Endothelial cell of umbilical vein (primary cell): ENCODE measurements around the gene CASP9. TPM values are rescaled to one million over a fixed set of nuclear protein-coding genes. Genes with fewer than 3 reads are reported as not detected.

Experiments used
- BruUV-seq: library from RNA; stranded (reverse); fragments of 400-500 nt; replicated peaks from 2 replicates; lab custom pipeline; 2021; lab: Mats Ljungman, UMichigan
- CTCF ChIA-PET: fragments of 300-600, 350-600 bp; sonication (Branson Sonifier 250); formaldehyde crosslinking; loops from one replicate; lab custom pipeline; 2021; ENCODE audit warnings: antibody characterized with exemption, inconsistent platforms; lab: Charles Lee
- POLR2A ChIA-PET: fragments of 300-600, 350-600 bp; sonication (Branson Sonifier 250); formaldehyde crosslinking; loops from one replicate; lab custom pipeline; 2021; ENCODE audit warnings: antibody characterized with exemption, inconsistent platforms; lab: Charles Lee
- DNase-seq: peaks from one replicate; pipeline ENCODE4 v3.0.0-alpha.2; 2011; ENCODE audit warnings: low read depth, low spot score
- FAIRE-seq: peaks from 2 replicates; lab custom pipeline; 2011; peaks lifted over from hg19 to GRCh38; lab: Jason Lieb, UNC
- H2AFZ ChIP-seq: 2 replicates; pipeline ENCODE4 v1.6.0; 2012; ENCODE audit warnings: low read depth, low read length, control low read depth, inconsistent platforms
- H3K27ac ChIP-seq: 2 replicates; pipeline ENCODE4 v1.5.1; 2011; ENCODE audit warnings: low read depth, mild to moderate bottlenecking, control low read depth, low read length, moderate library complexity; ENCODE audit not compliant: insufficient read depth
- H3K27me3 ChIP-seq, 2 experiments: 2 replicates each; pipeline versions ENCODE4 v1.6.0 to v1.6.1; 2011; ENCODE audit warnings: low read length in 2 of 2, mixed read lengths in 1 of 2; ENCODE audit not compliant: control insufficient read depth in 2 of 2, insufficient read depth in 2 of 2
- H3K36me3 ChIP-seq, 2 experiments: 2 replicates in 1 of 2; 3 replicates in 1 of 2; pipeline ENCODE4 v1.5.1; 2011; ENCODE audit warnings: low read length in 2 of 2, mild to moderate bottlenecking in 1 of 2, moderate library complexity in 1 of 2; ENCODE audit not compliant: control insufficient read depth in 2 of 2, insufficient read depth in 2 of 2; ENCODE audit errors: extremely low read depth in 1 of 2
- H3K4me1 ChIP-seq: 3 replicates; pipeline ENCODE4 v1.5.1; 2011; ENCODE audit warnings: mild to moderate bottlenecking, low read length; ENCODE audit not compliant: control insufficient read depth, insufficient read depth; ENCODE audit errors: extremely low read depth
- H3K4me2 ChIP-seq: 2 replicates; pipeline ENCODE4 v1.6.1; 2011; ENCODE audit warnings: low read length, control low read depth, mixed read lengths; ENCODE audit not compliant: insufficient read depth
- H3K4me3 ChIP-seq, 3 experiments: fragments of 200-600 bp in 1 of 3; sonication (generic), shearing (Covaris generic) in 1 of 3; replicated peaks in 1 of 3; 2 replicates each; pipeline ENCODE4 v1.5.1; 2011 to 2016; ENCODE audit warnings: control low read depth in 3 of 3, low read length in 3 of 3, mild to moderate bottlenecking in 2 of 3, inconsistent platforms in 1 of 3, low read depth in 1 of 3, moderate library complexity in 1 of 3; ENCODE audit not compliant: insufficient read depth in 1 of 3
- H3K79me2 ChIP-seq: 2 replicates; pipeline ENCODE4 v1.6.0; 2012; ENCODE audit warnings: low read length, inconsistent platforms; ENCODE audit not compliant: control insufficient read depth, insufficient read depth
- H3K9ac ChIP-seq: replicated peaks from 2 replicates; pipeline ENCODE3; 2011; ENCODE audit warnings: low read length, control low read depth; ENCODE audit not compliant: insufficient read depth; ENCODE audit errors: extremely low read depth
- H3K9me1 ChIP-seq: replicated peaks from 3 replicates; pipeline ENCODE4 v1.6.0; 2011; ENCODE audit warnings: mild to moderate bottlenecking, low read length; ENCODE audit not compliant: control insufficient read depth, insufficient read depth; ENCODE audit errors: extremely low read depth
- H3K9me3 ChIP-seq: replicated peaks from 2 replicates; pipeline ENCODE4 v1.5.1; 2012; ENCODE audit warnings: low read length, inconsistent platforms; ENCODE audit not compliant: control insufficient read depth, insufficient read depth
- H4K20me1 ChIP-seq: replicated peaks from 2 replicates; pipeline ENCODE3; 2011; ENCODE audit warnings: mild to moderate bottlenecking, low read length; ENCODE audit not compliant: control insufficient read depth, insufficient read depth; ENCODE audit errors: extremely low read depth
- CTCF ChIP-seq, 2 donors: IDR thresholded peaks; 1 replicate in 1 of 2; 2 replicates in 1 of 2; pipeline ENCODE4 v1.5.1; 2011; ENCODE audit warnings: low read length in 2 of 2, mild to moderate bottlenecking in 2 of 2, moderate library complexity in 2 of 2, control low read depth in 1 of 2, inconsistent platforms in 1 of 2, low read depth in 1 of 2; ENCODE audit not compliant: insufficient read depth in 1 of 2; ENCODE audit errors: extremely low read depth in 1 of 2
- EZH2 ChIP-seq: IDR thresholded peaks from 2 replicates; pipeline ENCODE4 v1.6.1; 2012; ENCODE audit warnings: borderline replicate concordance, low read depth, mild to moderate bottlenecking, moderate library complexity, low read length, inconsistent platforms; ENCODE audit not compliant: severe bottlenecking
- FOS ChIP-seq: IDR thresholded peaks from 2 replicates; pipeline ENCODE4 v1.6.1; 2011; ENCODE audit warnings: mild to moderate bottlenecking, low read length, moderate library complexity, borderline replicate concordance; ENCODE audit not compliant: insufficient read depth
- GATA2 ChIP-seq: IDR thresholded peaks from 2 replicates; pipeline ENCODE4 v1.7.0; 2011; ENCODE audit warnings: low read depth, mild to moderate bottlenecking, moderate library complexity, mixed read lengths, low read length; ENCODE audit not compliant: insufficient read length, insufficient read depth
- JUN ChIP-seq: IDR thresholded peaks from 2 replicates; pipeline ENCODE4 v1.6.1; 2011; ENCODE audit warnings: borderline replicate concordance, low read depth; ENCODE audit not compliant: insufficient read length, insufficient read depth
- MAX ChIP-seq: IDR thresholded peaks from 2 replicates; pipeline ENCODE4 v1.6.1; 2011; ENCODE audit not compliant: insufficient read depth, insufficient read length
- MYC ChIP-seq: IDR thresholded peaks from one replicate; pipeline ENCODE4 v1.6.1; 2011; ENCODE audit warnings: mild to moderate bottlenecking, low read depth, low read length
- POLR2A ChIP-seq: IDR thresholded peaks from 2 replicates; pipeline ENCODE4 v1.6.1; 2012; ENCODE audit warnings: low read depth, mild to moderate bottlenecking, control low read depth, low read length
- POLR2AphosphoS5 ChIP-seq: IDR thresholded peaks from 2 replicates; pipeline ENCODE4 v1.6.1; 2012; ENCODE audit warnings: low read depth, mild to moderate bottlenecking, control low read depth, low read length, moderate library complexity; ENCODE audit not compliant: insufficient read depth
- dilution Hi-C: fragments of 300-500 bp; cut with MboI; formaldehyde crosslinking; loops from one replicate; pipeline ENCODE4 v1.15.0; 2019; ENCODE audit warnings: low sequenced_read_pairs; ENCODE audit not compliant: extremely low pct_ligation_motif_present
- intact Hi-C: fragments of 100-400 bp; cut with micrococcal nuclease; formaldehyde crosslinking; loops from one replicate; pipeline ENCODE4 v1.10.0; 2022
- polyA plus RNA-seq, 4 experiments: library from polyadenylated mRNA; depleted of rRNA in 3 of 4; stranded (reverse) in 3 of 4; unstranded in 1 of 4; fragments of >200 nt; gene quantifications; 2 replicates each; pipeline versions ENCODE4 v1.2.1 to v1.2.3, GENCODE V29; 2011 to 2012; ENCODE audit warnings: missing spikeins in 1 of 4
- small RNA-seq: library from RNA; depleted of rRNA; stranded (forward); fragments of <200 nt; gene quantifications from one replicate; pipeline ENCODE3, GENCODE V24; 2012; ENCODE audit warnings: low replicate concordance, low read depth; ENCODE audit not compliant: insufficient read depth, insufficient read length
- total RNA-seq: library from RNA; stranded (reverse); gene quantifications from 2 replicates; pipeline ENCODE4 v1.2.3, GENCODE V29; 2021

Gene CASP9
- total and polyA plus RNA-seq, 2 donors (not counting 3 experiments of a cell fraction or from before 2014, with no cell fraction given): 10.5 to 14.1 TPM

- dilution Hi-C loops: no loop called here
- H3K27me3 ChIP-seq: peaks cover 0 to 2% of the 10 kb centered on the region in 2 experiments
- H3K36me3 ChIP-seq: no peaks in the 10 kb centered on the region
- no peak for FAIRE-seq
- POLR2A ChIA-PET: no interaction called here
- TF ChIP-seq CTCF (IDR thresholded peaks at IDR 0.05; ENCODE audit: extremely low read depth in 1 of 2, insufficient read depth in 1 of 2, low read depth in 1 of 2, low read length in 2 of 2) (no peak), EZH2 (no peak), POLR2AphosphoS5 (no peak), MYC (no peak), FOS (no peak), JUN (no peak), POLR2A (no peak), GATA2 (no peak), MAX (no peak)
- no peaks in the 10 kb centered on the region for H3K4me1 ChIP-seq
- no peak overlapping the region for H2AFZ ChIP-seq
- DNase-seq: no peak
- H3K4me2 ChIP-seq: no peak overlapping the region
- CTCF ChIA-PET: no interaction called here
- H3K27ac ChIP-seq: no peak overlapping the region
- H3K9me1 ChIP-seq: no peaks in the 10 kb centered on the region
- no peaks in the 10 kb centered on the region for H4K20me1 ChIP-seq
- no peaks in the 10 kb centered on the region for H3K79me2 ChIP-seq
- BruUV-seq: no TSS peak
- H3K9ac ChIP-seq: no peak overlapping the region
- no peak overlapping the region for H3K4me3 ChIP-seq
- no peaks in the 10 kb centered on the region for H3K9me3 ChIP-seq
- intact Hi-C loops: no loop called here
These were observed 81.9 kb downstream of the CASP9 start for GRCh38 chr1:15442119-15442518.

Small RNAs within 50 kb of the gene (small RNA-seq; reads per million reads assigned to genes)
- not detected for gene SCARNA21B

Other genes starting within 250 kb of the CASP9 start
- gene EFHD2, start 114.3 kb downstream of the CASP9 start, total RNA-seq: 65.5 and 73.5 TPM in 2 replicates
- gene EFHD2, start 114.3 kb downstream of the CASP9 start, polyA plus RNA-seq: 50.2 TPM in 2 replicates
- gene CTRC, start 85.8 kb downstream of the CASP9 start, total RNA-seq: not detected in 2 replicates
- gene CTRC, start 85.8 kb downstream of the CASP9 start, polyA plus RNA-seq: 0.29 and 0.48 TPM in 2 replicates
- gene CELA2A, start 67.5 kb downstream of the CASP9 start, total RNA-seq: not detected in 2 replicates
- gene CELA2A, start 67.5 kb downstream of the CASP9 start, polyA plus RNA-seq: not detected in 2 replicates
- not detected in 2 replicates for gene CELA2B, start 48.1 kb downstream of the CASP9 start, total RNA-seq
- not detected in 2 replicates for gene CELA2B, start 48.1 kb downstream of the CASP9 start, polyA plus RNA-seq
- 21.4 and 23.3 TPM in 2 replicates for gene DNAJC16, start 2.6 kb upstream of the CASP9 start, total RNA-seq
- 7.6 and 8.0 TPM in 2 replicates for gene DNAJC16, start 2.6 kb upstream of the CASP9 start, polyA plus RNA-seq
- gene AGMAT, start 60.8 kb upstream of the CASP9 start, total RNA-seq: 1.1 and 1.9 TPM in 2 replicates
- 0.22 and 0.39 TPM in 2 replicates for gene AGMAT, start 60.8 kb upstream of the CASP9 start, polyA plus RNA-seq
- 35.2 and 35.9 TPM in 2 replicates for gene DDI2, start 93.2 kb upstream of the CASP9 start, total RNA-seq
- gene DDI2, start 93.2 kb upstream of the CASP9 start, polyA plus RNA-seq: 4.6 and 5.4 TPM in 2 replicates
- 67.5 and 71.5 TPM in 2 replicates for gene PLEKHM2, start 160.1 kb upstream of the CASP9 start, total RNA-seq
- 59.1 and 60.6 TPM in 2 replicates for gene PLEKHM2, start 160.1 kb upstream of the CASP9 start, polyA plus RNA-seq
- gene SLC25A34, start 212.0 kb upstream of the CASP9 start, total RNA-seq: 0.76 and 1.1 TPM in 2 replicates
- 0.90 and 1.4 TPM in 2 replicates for gene SLC25A34, start 212.0 kb upstream of the CASP9 start, polyA plus RNA-seq
- gene TMEM82, start 218.3 kb upstream of the CASP9 start, total RNA-seq: not detected in 2 replicates
- gene TMEM82, start 218.3 kb upstream of the CASP9 start, polyA plus RNA-seq: not detected in 2 replicates
- 363 and 394 TPM in 2 replicates for gene FBLIM1, start 234.6 kb upstream of the CASP9 start, total RNA-seq
- 414 and 436 TPM in 2 replicates for gene FBLIM1, start 234.6 kb upstream of the CASP9 start, polyA plus RNA-seq